A549 treated with AZD9567 at 1 μM for 4 hours (cell line): ENCODE results near the gene TSPY1. TPM values are rescaled to one million over a fixed set of nuclear protein-coding genes. Genes with fewer than 3 reads are reported as not detected.

Source experiments
- total RNA-seq: library from RNA; stranded (reverse); fragments of 200-300 nt; extraction: Qiagen RNA extraction; gene quantifications from 5 replicates; pipeline ENCODE4 v1.2.3, GENCODE V29; 2022; ENCODE audit not compliant: insufficient read depth

TSPY1 gene, protein sequence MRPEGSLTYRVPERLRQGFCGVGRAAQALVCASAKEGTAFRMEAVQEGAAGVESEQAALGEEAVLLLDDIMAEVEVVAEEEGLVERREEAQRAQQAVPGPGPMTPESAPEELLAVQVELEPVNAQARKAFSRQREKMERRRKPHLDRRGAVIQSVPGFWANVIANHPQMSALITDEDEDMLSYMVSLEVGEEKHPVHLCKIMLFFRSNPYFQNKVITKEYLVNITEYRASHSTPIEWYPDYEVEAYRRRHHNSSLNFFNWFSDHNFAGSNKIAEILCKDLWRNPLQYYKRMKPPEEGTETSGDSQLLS
- not detected in 5 replicates for total RNA-seq

DNA sequence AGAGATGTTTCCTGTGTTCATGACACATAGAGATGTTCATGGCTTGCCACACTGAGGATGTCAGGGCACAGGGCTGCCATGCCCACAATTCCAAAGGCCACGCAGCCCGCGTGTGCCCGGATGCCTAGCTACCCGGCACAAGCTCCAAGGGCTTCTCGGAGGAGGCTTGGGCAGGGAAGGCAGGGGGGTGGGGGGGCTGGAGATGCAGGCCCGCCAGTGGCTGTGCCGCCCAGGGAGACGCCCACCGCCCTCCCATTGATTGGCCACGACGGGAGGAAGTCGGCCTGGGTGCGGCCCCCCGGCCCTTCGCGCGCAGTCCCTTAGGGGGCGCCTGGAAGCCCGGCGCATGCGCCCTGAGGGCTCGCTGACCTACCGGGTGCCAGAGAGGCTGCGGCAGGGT is at the start of gene TSPY1:
TSPY1 (plus strand) TSS at position 301 of the 400 bp plus-strand sequence; CDS start at position 347, 46 bp downstream.

DNA sequence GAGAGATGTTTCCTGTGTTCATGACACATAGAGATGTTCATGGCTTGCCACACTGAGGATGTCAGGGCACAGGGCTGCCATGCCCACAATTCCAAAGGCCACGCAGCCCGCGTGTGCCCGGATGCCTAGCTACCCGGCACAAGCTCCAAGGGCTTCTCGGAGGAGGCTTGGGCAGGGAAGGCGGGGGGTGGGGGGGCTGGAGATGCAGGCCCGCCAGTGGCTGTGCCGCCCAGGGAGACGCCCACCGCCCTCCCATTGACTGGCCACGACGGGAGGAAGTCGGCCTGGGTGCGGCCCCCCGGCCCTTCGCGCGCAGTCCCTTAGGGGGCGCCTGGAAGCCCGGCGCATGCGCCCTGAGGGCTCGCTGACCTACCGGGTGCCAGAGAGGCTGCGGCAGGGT is 20.2 kb downstream of the TSPY1 start, which contains the start of gene TSPY9:
TSPY9 (plus strand) TSS at position 301 of the 400 bp plus-strand sequence; CDS start at position 347, 46 bp downstream.

Other genes starting within 250 kb of the TSPY1 start
- not detected in 5 replicates for gene TSPY4, start 129.5 kb upstream of the TSPY1 start, total RNA-seq
- gene TSPY8, start 109.2 kb upstream of the TSPY1 start, total RNA-seq: not detected in 5 replicates
- not detected in 5 replicates for gene TSPY3, start 68.5 kb upstream of the TSPY1 start, total RNA-seq
- not detected in 5 replicates for gene TSPY9, start 20.3 kb downstream of the TSPY1 start, total RNA-seq
- not detected in 5 replicates for gene TSPY10, start 60.9 kb downstream of the TSPY1 start, total RNA-seq